HT1080 (cell line): ENCODE results near the gene ENHO. TPM values are rescaled to one million over a fixed set of nuclear protein-coding genes. Genes with fewer than 3 reads are reported as not detected.

Experiments
- DNase-seq: peaks from one replicate; pipeline ENCODE4 v3.0.0-alpha.2; 2015; ENCODE audit warnings: low read depth
- total RNA-seq: library from RNA; depleted of rRNA; stranded (reverse); fragments of >200 nt; shearing (Covaris generic); gene quantifications from 2 replicates; pipeline ENCODE4 v1.2.3, GENCODE V29; 2014

Gene ENHO
- total RNA-seq, 1 experiment from 2014 or later, result 5.0 TPM

GRCh38 chr9:34555936-34556525, 33.2 kb upstream of the ENHO start:
- no peak for DNase-seq

GRCh38 chr9:34555500-34555899, 32.7 kb upstream of the ENHO start:
- DNase-seq, result no peak

GRCh38 chr9:34555002-34555348, 32.2 kb upstream of the ENHO start:
- DNase-seq, result no peak

GRCh38 chr9:34554211-34555001, 31.6 kb upstream of the ENHO start:
- DNase-seq, result no peak

- DNase-seq, result no peak
Observed at GRCh38 chr9:34553511-34554021, 30.8 kb upstream of the ENHO start.

- no peak for DNase-seq
Observed at GRCh38 chr9:34552986-34553385, 30.2 kb upstream of the ENHO start.

GRCh38 chr9:34552606-34552981, 29.8 kb upstream of the ENHO start:
- DNase-seq, result no peak

- no peak for DNase-seq
Observed at GRCh38 chr9:34551751-34552605, 29.2 kb upstream of the ENHO start.

- no peak for DNase-seq
Observed at GRCh38 chr9:34550681-34551270, 28.0 kb upstream of the ENHO start.

- no peak for DNase-seq
Observed at GRCh38 chr9:34550016-34550680, 27.4 kb upstream of the ENHO start.

GRCh38 chr9:34549407-34549732, 26.6 kb upstream of the ENHO start:
- DNase-seq, result no peak

GRCh38 chr9:34547960-34548611, 25.3 kb upstream of the ENHO start:
- DNase-seq, result peak; percentile 48

GRCh38 chr9:34546834-34547827, 24.3 kb upstream of the ENHO start:
- peak; percentile 81 for DNase-seq

- no peak for DNase-seq
Observed at GRCh38 chr9:34546102-34546833, 23.5 kb upstream of the ENHO start.

- DNase-seq, result no peak
Observed at GRCh38 chr9:34545497-34545896, 22.7 kb upstream of the ENHO start.

- no peak for DNase-seq
Observed at GRCh38 chr9:34544035-34544434, 21.2 kb upstream of the ENHO start.

- DNase-seq, result no peak
Observed at GRCh38 chr9:34541540-34541939, 18.8 kb upstream of the ENHO start.

- peak; percentile 91 for DNase-seq
Observed at GRCh38 chr9:34540827-34541226, 18.0 kb upstream of the ENHO start.

GRCh38 chr9:34536685-34537084, 13.9 kb upstream of the ENHO start:
- DNase-seq, result no peak
